Activated naive CD4-positive, alpha-beta T cell treated with anti-CD3 and anti-CD28 coated beads, Interleukin-2, amount 10 ng/mL, durations not matched to agents 7 days and 5 days (primary cell): ENCODE measurements around the gene RGL1.
A peak's percentile ranks its signal among the peaks of the same experiment; 100 is the strongest.

Experiments used
- CTCF ChIA-PET: fragments of 350-600 bp; sonication (Branson Sonifier 250); formaldehyde crosslinking; loops from one replicate; lab custom pipeline; 2021; ENCODE audit warnings: antibody characterized with exemption; lab: Charles Lee
- DNase-seq: peaks from one replicate; pipeline ENCODE4 v3.0.0-alpha.2; 2020
- H3K27ac Mint-ChIP-seq: one replicate; pipeline ENCODE4 v1.8.0; 2021; ENCODE audit warnings: mild to moderate bottlenecking, moderate library complexity, mixed read lengths
- H3K27me3 Mint-ChIP-seq: one replicate; pipeline ENCODE4 v1.8.0; 2021; ENCODE audit warnings: mild to moderate bottlenecking, mixed read lengths
- H3K36me3 Mint-ChIP-seq: one replicate; pipeline ENCODE4 v1.8.0; 2021; ENCODE audit warnings: mixed read lengths
- H3K4me1 Mint-ChIP-seq: one replicate; pipeline ENCODE4 v1.8.0; 2021; ENCODE audit warnings: mixed read lengths
- H3K4me3 Mint-ChIP-seq: one replicate; pipeline ENCODE4 v1.8.0; 2021; ENCODE audit warnings: mild to moderate bottlenecking, moderate library complexity, mixed read lengths
- H3K9me3 Mint-ChIP-seq: one replicate; pipeline ENCODE4 v1.8.0; 2021; ENCODE audit warnings: mixed read lengths

Gene RGL1

DNA sequence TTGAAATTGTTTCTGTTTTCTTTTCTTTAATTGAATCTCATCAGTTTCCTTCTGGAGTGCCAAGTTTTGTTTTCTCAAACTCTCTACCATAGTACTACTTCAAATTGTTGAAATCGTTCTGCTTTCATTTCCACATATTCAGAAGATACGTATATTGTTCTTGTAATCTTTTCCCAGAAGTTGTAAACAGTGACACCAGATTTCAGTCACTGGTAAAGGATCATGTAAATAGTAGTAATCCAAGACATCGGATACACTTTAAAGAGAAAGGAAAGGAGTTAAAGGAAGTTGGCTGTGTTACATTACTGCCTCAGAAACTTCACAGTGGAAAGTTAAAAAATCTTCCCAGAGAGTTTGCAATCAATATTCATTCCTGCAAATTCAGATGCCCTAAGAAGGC lies 67.5 kb downstream of the RGL1 start:
- H3K27me3 Mint-ChIP-seq = no peaks in the 10 kb centered on the region
- no peaks in the 10 kb centered on the region for H3K9me3 Mint-ChIP-seq
- H3K36me3 Mint-ChIP-seq = peaks cover 4% of the 10 kb centered on the region
- no peak overlapping the region for H3K27ac Mint-ChIP-seq
- no peak overlapping the region for H3K4me3 Mint-ChIP-seq
- CTCF ChIA-PET = no interaction called here
- no peak for DNase-seq
- H3K4me1 Mint-ChIP-seq = peaks cover 21% of the 10 kb centered on the region

DNA sequence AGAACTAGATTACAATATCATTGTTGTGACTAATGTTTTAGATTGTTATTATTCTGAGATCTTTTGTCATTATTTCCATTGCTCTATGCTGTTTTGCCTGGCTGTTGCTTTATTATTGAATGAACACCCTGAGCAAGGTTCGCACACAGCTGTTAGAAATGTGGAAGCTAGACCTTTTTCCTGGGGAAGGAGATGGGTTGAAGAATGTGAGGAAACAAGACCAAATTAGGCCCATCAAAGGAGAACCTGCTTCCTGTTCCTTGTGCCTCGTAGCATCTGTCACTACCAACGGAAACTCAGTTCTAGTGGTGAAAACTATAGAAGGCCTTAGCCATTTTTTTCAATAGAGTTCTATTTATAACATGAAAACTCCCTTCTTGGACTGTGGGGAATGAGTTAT lies 68.7 kb downstream of the RGL1 start:
- Mint-ChIP-seq H3K4me3 (no peak overlapping the region), H3K27ac (peak overlapping the region; percentile 77), H3K27me3 (no peaks in the 10 kb centered on the region), H3K4me1 (peaks cover 21% of the 10 kb centered on the region), H3K36me3 (peaks cover 4% of the 10 kb centered on the region), H3K9me3 (no peaks in the 10 kb centered on the region)
- CTCF ChIA-PET = no interaction called here
- no peak for DNase-seq

DNA sequence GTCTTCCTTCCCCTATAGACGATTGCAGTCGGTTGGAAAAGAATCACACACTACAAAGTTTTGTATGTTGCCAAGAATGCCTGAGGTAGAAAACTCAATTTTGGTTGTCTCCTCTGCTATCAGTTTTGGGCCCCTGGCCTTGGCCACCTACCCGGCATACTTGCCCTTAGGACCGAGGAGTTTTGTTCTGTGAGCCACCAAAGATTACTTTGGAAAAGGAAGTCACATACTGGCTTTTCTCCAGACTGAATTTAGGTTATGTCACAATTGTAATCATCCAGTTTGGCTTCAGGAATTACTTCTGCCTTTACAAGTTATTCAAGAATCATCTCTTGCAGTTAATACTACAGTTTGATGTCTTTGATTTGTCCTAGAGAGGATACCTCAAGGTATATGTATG lies 71.4 kb downstream of the RGL1 start:
- H3K4me1 Mint-ChIP-seq = peaks cover 19% of the 10 kb centered on the region
- H3K36me3 Mint-ChIP-seq = peaks cover 4% of the 10 kb centered on the region
- no peaks in the 10 kb centered on the region for H3K27me3 Mint-ChIP-seq
- no peaks in the 10 kb centered on the region for H3K9me3 Mint-ChIP-seq
- DNase-seq = no peak
- H3K4me3 Mint-ChIP-seq = no peak overlapping the region
- CTCF ChIA-PET = no interaction called here
- H3K27ac Mint-ChIP-seq = no peak overlapping the region

DNA sequence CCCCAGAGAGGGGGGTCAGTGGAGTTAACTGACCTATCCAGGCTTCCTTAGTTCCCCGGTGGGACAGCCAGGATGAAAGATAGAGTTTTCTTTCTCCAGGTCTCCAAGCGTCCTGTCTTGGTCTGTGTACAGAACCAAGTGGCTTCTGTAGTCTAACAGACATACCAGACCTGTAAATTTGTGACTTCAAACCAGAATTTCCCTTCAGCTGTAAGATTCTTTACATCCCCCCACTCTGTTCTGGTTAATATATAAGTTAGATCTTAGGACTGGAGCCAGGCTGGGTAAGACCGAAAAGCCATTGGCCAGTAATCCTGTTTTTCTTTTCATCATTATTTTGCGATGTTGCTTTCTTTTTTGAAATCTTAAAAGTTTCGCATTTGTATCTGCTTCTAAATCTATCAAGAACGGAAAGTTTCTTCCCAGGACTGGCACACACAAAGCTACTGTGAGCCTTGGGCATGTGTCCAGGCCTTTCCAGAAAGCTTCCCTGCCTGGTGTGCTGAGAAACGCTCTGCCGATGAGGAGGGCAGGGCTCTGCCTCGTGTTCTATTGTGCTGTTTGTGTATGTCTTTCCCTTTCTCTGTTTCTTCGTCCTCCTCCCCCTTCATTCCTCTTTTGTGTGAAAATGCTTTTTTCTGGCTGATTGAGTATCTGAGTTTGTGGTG lies 72.3 kb downstream of the RGL1 start:
- no peak overlapping the region for H3K4me3 Mint-ChIP-seq
- no peak overlapping the region for H3K27ac Mint-ChIP-seq
- CTCF ChIA-PET = no interaction called here
- H3K27me3 Mint-ChIP-seq = no peaks in the 10 kb centered on the region
- H3K4me1 Mint-ChIP-seq = peaks cover 19% of the 10 kb centered on the region
- peaks cover 5% of the 10 kb centered on the region for H3K36me3 Mint-ChIP-seq
- no peaks in the 10 kb centered on the region for H3K9me3 Mint-ChIP-seq
- no peak for DNase-seq

DNA sequence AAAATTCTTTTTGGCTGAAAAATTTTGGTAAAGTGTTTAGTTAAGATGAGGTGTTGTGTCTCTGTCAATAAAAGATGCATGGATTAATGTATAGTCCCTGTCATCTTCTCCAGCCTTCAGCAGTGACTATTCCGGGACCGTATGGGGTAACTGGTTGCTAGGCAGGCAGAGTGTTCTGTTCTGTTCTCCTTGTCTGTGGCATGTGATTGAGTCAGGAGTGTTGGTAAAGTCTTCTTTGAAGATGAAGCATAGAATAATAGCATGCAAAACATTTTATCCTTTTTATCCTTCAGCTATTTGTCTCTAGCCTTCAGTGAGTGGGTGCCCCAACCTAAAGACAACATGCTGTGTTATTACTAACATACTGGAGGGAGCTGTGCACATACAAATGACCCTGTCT lies 74.6 kb downstream of the RGL1 start:
- DNase-seq = no peak
- H3K4me1 Mint-ChIP-seq = peaks cover 3% of the 10 kb centered on the region
- CTCF ChIA-PET = no interaction called here

DNA sequence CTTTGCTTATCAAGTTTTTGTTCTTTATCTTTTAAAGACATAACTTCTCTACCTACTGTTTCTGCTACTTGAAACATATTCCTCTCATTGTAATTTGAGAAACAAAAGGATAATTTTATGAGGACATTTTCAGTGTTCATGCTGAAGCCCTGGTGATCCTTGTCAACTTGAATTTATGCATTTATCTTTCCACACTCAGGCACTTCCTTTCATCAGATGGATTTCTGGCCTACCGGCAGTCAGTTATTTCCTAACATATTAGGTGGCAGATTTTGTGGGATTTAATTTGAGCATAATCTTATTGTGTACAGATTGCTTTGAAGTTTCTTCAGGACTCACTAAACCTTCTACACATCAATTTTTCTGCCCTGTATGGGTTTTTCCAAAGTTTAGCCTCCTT lies 75.0 kb downstream of the RGL1 start:
- Mint-ChIP-seq H3K27me3 (no peaks in the 10 kb centered on the region), H3K4me3 (no peak overlapping the region), H3K4me1 (no peaks in the 10 kb centered on the region), H3K36me3 (peaks cover 11% of the 10 kb centered on the region), H3K9me3 (no peaks in the 10 kb centered on the region), H3K27ac (no peak overlapping the region)
- no peak for DNase-seq
- CTCF ChIA-PET = no interaction called here

More for the DNA sequence above, 74.6 kb downstream of the RGL1 start:
- H3K4me3 Mint-ChIP-seq = no peak overlapping the region
- H3K27me3 Mint-ChIP-seq = no peaks in the 10 kb centered on the region
- peaks cover 10% of the 10 kb centered on the region for H3K36me3 Mint-ChIP-seq
- H3K27ac Mint-ChIP-seq = no peak overlapping the region
- no peaks in the 10 kb centered on the region for H3K9me3 Mint-ChIP-seq

DNA sequence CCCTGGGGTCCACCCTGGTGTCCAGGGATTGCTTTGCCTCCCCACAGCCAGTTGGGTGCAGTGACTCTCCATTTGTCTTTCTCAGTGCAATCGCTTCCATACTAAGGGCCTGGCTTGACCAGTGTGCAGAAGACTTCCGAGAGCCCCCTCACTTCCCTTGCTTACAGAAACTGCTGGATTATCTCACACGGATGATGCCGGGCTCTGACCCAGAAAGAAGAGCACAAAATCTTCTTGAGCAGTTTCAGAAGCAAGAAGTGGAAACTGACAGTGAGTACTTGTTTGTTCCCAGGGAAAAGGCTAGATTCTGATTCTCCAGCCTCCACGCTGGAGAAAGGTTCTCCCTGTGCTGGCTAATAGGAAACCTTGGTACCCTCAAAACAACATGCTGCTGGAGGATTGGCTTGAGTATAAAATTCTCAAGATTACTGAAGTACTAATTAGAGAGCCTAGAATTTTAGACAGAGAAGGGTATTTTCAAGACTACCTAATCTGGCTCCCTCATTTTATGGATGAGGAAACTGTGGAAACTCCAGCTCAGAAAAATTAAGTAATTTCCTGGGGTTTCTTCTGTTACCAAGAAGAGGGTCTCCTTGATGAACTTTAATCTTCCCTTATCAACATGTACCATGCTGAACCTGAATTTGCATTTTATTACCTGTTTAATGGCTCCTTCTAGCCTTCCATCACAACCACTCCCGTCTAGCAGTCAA lies 75.8 kb downstream of the RGL1 start:
- H3K36me3 Mint-ChIP-seq = peaks cover 11% of the 10 kb centered on the region

DNA sequence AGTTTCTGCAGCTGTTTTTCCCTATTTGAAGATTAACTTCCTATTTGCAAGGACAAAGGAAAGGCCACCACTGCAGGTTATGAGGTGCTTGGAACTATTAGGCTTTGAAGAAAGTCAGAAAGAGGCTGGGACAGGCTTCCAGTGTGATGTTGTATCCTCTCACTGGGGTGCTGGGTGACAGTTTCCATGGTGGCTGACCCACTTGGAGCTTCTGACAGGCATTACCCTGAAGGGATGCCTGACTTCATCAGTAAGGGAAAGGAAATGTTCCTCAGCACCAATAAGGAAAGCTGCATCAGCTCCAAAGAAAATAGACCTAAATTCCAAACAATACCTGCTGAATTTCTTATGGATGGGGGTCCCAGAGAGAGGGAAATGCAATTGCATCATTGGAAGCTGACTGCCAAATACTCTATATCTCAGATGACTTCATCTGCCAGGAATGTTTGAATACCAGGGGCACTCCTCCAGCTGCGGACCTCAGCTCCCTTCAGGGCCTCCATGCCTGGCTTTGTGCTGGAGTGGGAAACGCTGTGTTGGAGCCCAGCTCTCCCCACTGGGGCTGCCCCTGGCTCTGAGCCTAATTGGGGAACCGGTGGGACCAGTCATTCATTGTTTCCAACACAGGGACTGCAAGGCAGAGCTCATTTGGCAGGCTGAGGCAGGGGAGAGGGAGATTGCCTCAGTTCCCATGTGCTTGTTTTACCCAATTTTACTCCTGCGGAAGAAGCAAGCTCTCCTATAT lies 76.6 kb downstream of the RGL1 start:
- Mint-ChIP-seq H3K27me3 (no peaks in the 10 kb centered on the region), H3K36me3 (peaks cover 11% of the 10 kb centered on the region), H3K27ac (no peak overlapping the region), H3K4me1 (peaks cover under 1% of the 10 kb centered on the region), H3K9me3 (no peaks in the 10 kb centered on the region), H3K4me3 (no peak overlapping the region)
- CTCF ChIA-PET = interaction anchor here (1.1 kb wide), 2 partner anchors 11 to 226 kb away, joined by 3 to 4 read pairs; no protein-coding TSS in a partner anchor
- DNase-seq = no peak

More for the DNA sequence above, 75.8 kb downstream of the RGL1 start:
- CTCF ChIA-PET = interaction anchor here (1.1 kb wide), 2 partner anchors 10 to 225 kb away, joined by 3 to 4 read pairs; no protein-coding TSS in a partner anchor
- H3K27ac Mint-ChIP-seq = no peak overlapping the region
- no peak for DNase-seq
- H3K9me3 Mint-ChIP-seq = no peaks in the 10 kb centered on the region
- no peak overlapping the region for H3K4me3 Mint-ChIP-seq
- H3K27me3 Mint-ChIP-seq = no peaks in the 10 kb centered on the region
- no peaks in the 10 kb centered on the region for H3K4me1 Mint-ChIP-seq

DNA sequence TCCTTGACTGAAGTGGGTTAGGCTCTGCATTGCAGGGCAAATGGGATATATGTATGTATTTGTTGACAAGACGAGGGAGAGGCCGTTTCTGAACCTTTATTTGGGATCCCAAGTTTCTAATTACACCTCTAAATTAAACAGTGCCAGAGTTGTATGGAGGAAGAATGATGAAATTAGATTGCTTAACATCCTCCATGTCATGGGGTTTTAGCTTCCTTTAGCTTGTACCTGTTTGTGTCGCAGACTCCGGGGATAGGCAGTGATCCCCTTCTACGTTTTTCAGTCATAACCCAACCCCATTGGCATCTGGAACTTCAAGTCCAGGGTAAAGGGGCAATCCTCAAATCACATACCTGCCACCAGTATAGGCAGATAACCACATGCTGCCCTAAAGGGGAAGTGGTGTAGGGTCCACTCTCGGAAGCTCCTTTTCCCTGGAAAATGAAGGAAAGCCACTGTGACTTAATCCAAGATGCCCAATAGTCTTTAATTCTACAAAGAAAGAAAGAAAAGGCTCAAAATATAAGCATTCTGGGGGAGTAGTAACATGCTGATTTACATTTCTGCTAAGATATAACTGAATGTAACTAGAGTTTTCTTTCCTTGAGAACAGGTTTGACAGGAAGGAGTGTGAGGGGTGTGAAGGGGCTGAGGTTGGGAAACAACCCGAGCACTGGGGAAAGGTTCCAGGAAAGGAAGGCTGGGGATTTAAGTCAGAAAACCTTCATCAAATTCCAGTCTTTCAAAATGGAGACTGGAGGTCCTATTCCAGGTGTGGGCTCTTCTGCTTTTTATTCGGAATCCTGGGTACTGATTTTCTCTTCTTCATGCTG lies 77.6 kb downstream of the RGL1 start:
- no peak overlapping the region for H3K27ac Mint-ChIP-seq
- H3K36me3 Mint-ChIP-seq = peaks cover 11% of the 10 kb centered on the region
- CTCF ChIA-PET = no interaction called here
- H3K27me3 Mint-ChIP-seq = no peaks in the 10 kb centered on the region
- H3K4me3 Mint-ChIP-seq = no peak overlapping the region
- H3K9me3 Mint-ChIP-seq = peaks cover 3% of the 10 kb centered on the region
- no peak for DNase-seq
- H3K4me1 Mint-ChIP-seq = peaks cover 10% of the 10 kb centered on the region

DNA sequence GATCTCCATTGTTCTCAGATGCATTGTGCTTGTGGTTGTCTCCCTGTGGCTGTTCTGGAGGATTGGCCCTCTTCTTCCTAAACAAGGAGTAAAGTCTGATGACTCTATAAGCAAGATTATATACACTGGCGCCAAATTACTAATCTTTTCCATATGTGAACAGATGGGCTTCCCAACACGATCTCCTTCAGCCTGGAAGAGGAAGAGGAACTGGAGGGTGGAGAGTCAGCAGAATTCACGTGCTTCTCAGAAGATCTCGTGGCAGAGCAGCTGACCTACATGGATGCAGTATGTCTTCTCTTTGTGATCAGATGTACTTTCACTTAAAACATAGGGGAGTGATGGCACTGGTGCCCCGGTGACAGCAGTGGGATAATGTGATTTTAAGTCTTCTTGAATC lies 78.7 kb downstream of the RGL1 start:
- Mint-ChIP-seq H3K9me3 (peaks cover 3% of the 10 kb centered on the region), H3K36me3 (peaks cover 11% of the 10 kb centered on the region), H3K27me3 (no peaks in the 10 kb centered on the region), H3K27ac (no peak overlapping the region), H3K4me1 (peaks cover 21% of the 10 kb centered on the region), H3K4me3 (no peak overlapping the region)
- CTCF ChIA-PET = no interaction called here
- DNase-seq = no peak

DNA sequence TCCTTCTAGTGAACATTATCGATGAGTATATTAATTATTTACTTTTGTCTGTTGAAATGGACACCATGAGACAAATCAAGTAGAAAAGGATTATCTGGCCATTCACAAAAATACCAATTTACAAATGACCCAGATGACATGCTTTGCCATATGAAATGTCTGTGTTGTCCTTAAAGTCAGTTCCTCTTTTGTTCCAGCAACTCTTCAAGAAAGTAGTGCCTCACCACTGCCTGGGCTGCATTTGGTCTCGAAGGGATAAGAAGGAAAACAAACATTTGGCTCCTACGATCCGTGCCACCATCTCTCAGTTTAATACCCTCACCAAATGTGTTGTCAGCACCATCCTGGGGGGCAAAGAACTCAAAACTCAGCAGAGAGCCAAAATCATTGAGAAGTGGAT lies 79.6 kb downstream of the RGL1 start:
- DNase-seq = no peak
- Mint-ChIP-seq H3K27ac (no peak overlapping the region), H3K9me3 (peaks cover 3% of the 10 kb centered on the region), H3K36me3 (peaks cover 13% of the 10 kb centered on the region), H3K27me3 (no peaks in the 10 kb centered on the region), H3K4me1 (peaks cover 30% of the 10 kb centered on the region), H3K4me3 (no peak overlapping the region)
- CTCF ChIA-PET = no interaction called here

DNA sequence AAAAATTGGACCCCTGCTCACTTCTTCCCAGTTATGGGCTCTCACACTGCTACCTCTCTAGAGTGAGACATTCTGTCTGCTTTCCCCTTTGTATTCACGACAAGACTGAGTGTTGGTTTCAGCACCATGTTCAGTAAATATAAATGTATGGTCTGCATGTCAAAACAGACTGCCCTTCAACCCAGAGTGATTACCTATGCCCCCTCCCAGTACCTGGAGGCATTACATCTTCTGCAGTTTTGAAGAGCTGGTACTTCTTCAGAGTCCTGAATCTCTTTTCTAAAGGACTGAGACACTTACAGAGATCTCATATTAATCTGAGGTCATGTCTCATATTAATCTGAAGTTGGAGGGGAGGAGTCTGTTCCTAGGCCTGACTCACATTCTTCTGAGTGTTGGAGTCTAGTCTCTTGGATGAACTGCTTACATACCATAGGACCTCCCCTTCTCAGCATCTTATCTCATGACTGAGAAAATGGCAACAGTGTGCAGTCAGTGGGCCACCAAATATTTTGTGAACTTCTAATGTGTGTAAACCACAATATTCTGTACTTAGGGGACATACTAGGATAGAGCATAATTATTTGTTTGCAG lies 80.3 kb downstream of the RGL1 start:
- DNase-seq = no peak

DNA sequence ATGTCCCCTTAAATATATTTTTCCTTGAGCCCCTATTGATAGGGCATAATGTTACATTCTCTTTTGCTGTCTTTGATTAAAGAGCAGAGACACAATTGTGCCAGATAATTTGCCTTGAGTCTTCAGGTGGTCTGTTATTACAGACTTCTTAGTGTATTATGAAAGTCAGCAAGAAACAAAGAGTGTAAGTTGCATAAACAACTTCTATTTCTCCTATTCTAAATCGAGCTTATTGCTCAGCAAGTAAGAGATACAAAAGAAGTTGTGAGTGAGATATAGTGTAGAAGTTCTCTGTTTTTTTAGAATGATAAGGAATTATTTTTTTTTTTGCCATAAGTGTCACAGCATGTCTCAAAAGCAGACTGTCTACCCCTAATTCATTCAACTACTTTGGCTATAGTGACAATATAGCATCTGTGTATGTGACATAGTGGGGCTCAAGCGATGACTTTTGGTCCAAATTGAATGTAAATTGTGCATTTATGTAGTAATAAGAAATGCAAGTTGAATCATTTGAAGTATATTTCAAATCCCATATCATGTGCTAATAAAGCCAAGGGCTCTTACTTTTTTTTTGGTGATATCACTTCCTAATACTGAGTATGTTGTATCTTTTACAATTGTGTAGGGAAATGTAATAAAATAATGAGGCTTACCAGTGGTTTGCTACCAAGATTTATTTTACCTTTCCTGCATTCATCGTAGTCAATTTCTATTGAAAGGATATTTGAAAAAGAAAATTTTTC lies 81.3 kb downstream of the RGL1 start:
- Mint-ChIP-seq H3K27ac (no peak overlapping the region), H3K9me3 (peaks cover 3% of the 10 kb centered on the region), H3K36me3 (peaks cover 13% of the 10 kb centered on the region), H3K27me3 (no peaks in the 10 kb centered on the region), H3K4me1 (peaks cover 35% of the 10 kb centered on the region), H3K4me3 (no peak overlapping the region)
- no peak for DNase-seq
- CTCF ChIA-PET = interaction anchor here (0.6 kb wide), 1 partner anchor 20 kb away, joined by 3 read pairs; no protein-coding TSS in a partner anchor

More for the DNA sequence above, 80.3 kb downstream of the RGL1 start:
- peaks cover 13% of the 10 kb centered on the region for H3K36me3 Mint-ChIP-seq
- peaks cover 35% of the 10 kb centered on the region for H3K4me1 Mint-ChIP-seq
- no peaks in the 10 kb centered on the region for H3K27me3 Mint-ChIP-seq
- CTCF ChIA-PET = interaction anchor here (0.6 to 0.7 kb wide), 2 partner anchors 19 to 362 kb away, joined by 3 read pairs; no protein-coding TSS in a partner anchor
- H3K27ac Mint-ChIP-seq = no peak overlapping the region
- H3K9me3 Mint-ChIP-seq = peaks cover 3% of the 10 kb centered on the region
- H3K4me3 Mint-ChIP-seq = no peak overlapping the region
